GM19351 (cell line): ENCODE data around the gene ANKRD2.

ENCODE experiments used
- ATAC-seq: cut with Tn5 transposase; IDR thresholded peaks from one replicate; pipeline ENCODE4 v1.9.1; 2021; ENCODE audit warnings: mild to moderate bottlenecking, moderate library complexity; ENCODE audit not compliant: unreplicated experiment

The ANKRD2 gene

DNA sequence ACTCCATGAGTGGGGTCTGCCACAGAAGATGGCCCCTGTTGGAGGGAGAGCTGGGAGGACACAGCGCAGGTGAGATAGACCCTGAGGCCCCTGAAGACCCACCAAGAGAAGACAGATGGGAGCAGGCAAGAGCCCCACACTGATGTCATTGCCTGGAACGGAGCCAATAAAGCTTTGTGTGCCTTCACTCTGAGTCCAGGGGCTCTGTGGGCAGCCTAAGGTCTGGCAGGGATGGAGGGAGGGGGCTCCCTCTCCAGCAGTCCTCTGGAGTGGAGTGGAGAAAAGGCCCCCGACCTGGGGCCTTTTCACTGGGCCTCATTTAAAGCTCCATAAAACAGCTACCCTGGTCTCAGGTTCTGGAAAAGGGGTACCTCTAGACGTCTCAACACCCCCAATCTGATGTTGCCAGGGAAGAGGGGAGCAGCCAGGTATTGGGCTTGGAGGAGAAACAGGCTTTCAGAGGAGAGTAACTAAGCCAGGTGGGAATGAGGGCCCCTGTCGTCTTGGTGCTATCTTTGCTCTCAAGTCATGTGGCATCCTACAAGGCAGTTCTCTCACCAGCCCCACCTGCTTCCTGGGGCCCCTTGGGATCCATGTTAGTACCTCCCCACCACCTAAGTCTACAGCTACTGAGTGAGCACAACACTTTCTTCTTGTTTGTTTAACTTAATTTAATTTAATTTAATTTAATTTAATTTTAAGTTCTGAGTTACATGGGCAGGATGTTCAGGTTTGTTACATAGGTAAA, 18.3 kb downstream of the ANKRD2 start:
- no peak for ATAC-seq

DNA sequence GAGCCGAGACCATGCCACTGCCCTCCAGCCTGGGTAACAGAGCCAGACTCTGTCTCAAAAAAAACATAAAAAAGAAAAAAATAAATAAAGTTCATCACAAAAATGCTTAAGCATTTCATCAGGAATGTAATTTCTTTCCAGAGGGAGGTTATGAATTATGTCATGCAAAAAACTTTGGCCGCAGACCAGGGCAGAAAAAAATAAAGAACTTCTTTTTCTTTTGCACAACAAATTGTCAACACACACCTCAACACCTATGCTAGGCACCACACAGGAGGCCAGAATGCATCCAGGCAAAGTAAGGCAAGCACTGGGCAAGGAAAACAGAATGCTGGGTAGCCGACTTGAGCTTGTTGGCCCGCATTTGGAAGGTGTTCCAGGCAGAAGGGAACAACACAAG, 20.8 kb downstream of the ANKRD2 start:
- ATAC-seq: no peak

DNA sequence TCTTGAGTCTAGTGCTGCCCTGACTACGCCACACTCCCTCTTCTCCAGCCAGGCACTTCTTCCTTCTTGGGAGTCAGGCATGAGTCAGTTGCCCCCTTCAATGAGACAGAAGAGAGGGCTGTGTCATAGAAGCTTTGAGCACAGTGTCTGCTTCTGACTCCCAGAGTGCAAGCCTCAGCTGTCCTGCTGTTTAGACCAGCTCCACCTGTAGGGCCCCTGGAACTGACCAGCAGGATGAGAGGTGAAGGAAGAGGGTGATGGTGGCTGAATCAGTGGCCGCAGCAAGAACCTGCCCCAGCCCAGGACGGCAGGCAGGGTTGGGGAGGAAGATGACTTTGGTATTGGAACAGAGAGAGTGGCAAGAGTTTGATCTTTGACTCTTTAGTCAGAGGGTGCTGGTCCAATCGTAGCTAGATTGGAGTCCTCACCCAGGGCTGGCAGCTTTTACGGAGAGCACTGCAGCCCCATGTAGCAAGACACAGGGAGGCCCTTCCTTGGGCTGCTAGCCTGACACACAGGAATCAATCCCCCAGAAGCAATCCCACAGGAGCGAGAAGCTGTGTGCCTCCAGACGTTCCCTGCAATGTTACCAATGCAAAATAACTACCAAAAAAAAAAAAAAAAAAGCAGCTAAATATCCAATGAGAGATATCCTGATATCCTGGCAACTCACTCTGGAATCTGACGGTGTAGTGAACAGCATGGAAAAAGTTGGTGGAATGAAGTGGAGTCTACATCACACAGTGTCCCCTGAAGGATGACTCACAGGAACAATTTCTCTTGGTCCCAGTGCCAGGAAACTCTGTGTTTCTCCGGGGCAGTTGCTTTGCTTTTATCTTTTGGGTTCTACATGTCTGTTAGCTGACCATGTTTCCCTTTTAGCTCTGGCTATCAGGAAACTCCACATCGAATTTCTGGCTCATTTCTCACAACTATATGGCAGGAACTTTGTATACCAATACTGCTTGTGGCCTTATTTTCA, 23.8 kb downstream of the ANKRD2 start:
- ATAC-seq: no peak

DNA sequence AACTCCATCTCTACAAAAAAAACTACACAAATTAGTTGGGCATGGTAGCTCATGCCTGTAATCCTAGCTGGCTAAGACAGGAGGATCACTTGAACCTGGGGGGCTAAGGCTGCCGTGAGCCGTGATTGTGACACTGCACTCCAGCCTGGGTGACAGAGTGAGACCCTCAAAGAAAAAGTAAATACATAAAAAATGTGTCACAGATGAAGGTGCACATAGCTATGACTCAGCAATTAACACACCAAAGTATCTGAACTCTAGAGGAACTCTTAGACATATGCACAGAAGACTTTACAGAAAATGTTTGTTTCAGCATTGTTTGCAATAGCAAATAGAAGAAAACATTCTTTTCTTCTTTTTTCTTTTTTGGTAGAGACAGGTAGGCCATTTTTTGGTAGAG, 25.2 kb downstream of the ANKRD2 start:
- ATAC-seq: no peak

DNA sequence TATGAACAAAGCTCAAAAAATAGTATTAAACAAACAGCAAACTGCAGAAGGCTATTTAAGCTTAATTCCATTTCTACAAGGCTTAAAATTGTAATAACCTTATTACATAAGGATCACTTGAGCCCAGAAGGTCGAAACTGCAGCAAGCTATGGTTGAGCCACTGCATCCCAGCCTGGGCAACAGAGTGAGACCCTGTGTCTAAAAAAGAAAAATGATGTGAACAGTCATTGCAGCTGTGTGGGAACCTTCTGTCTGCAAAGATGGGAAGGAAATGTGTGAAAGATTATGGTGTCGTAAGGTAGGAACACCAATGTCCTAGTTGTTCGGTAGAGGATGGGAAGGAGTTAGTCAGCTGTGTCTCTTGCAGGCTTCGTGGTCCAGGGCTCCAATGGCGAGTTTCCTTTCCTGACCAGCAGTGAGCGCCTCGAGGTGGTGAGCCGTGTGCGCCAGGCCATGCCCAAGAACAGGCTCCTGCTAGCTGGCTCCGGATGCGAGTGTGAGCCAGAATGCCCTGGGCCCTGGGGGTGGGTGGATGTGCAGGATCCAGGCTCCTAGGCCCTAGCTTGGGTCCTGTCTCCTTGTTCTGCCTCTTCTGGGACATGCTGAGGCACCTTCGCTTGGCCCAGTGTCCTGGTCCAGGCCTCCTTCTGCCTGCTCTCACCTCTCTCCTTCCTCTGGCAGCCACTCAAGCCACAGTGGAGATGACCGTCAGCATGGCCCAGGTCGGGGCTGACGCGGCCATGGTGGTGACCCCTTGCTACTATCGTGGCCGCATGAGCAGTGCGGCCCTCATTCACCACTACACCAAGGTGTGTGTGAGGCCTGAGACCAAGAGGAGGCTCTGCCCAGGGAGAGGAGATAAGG, 26.1 kb downstream of the ANKRD2 start:
- no peak for ATAC-seq

DNA sequence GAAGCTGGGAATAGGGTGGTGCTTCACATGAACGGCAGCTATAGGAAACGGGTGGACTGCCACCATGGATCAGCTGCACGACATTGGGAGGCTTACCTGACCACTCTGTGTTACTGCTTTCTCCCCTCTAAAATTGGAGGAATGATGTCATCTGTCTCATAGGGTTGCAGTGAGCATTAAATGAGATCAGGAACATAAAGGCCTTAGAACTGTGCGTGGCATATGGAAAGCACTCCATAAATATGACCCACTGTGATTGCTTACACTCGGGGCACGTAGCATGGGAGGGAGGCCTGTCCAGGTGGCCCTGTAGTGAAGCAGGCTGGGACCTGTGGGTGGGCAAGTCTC, 26.7 kb downstream of the ANKRD2 start:
- no peak for ATAC-seq

DNA sequence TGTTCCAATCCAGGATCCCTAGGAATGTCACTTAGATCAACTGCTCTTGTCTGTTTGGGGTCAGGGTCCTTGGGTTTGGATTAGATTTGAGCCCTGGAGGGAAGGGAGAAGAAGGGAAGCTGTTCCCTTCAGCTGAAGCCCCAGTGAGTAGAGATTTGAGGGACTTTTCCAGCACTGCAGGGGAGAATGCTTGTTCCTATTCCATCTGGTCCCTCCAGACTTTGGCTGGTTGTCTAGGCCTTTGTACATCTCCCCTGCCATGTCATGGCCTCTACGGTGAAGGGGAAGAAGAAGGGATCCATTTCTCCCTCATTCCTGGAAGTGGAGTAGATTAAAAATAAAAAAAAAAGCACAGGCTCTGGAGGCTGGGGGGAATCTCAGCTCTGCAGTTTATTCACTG, 28.0 kb downstream of the ANKRD2 start:
- ATAC-seq: no peak

DNA sequence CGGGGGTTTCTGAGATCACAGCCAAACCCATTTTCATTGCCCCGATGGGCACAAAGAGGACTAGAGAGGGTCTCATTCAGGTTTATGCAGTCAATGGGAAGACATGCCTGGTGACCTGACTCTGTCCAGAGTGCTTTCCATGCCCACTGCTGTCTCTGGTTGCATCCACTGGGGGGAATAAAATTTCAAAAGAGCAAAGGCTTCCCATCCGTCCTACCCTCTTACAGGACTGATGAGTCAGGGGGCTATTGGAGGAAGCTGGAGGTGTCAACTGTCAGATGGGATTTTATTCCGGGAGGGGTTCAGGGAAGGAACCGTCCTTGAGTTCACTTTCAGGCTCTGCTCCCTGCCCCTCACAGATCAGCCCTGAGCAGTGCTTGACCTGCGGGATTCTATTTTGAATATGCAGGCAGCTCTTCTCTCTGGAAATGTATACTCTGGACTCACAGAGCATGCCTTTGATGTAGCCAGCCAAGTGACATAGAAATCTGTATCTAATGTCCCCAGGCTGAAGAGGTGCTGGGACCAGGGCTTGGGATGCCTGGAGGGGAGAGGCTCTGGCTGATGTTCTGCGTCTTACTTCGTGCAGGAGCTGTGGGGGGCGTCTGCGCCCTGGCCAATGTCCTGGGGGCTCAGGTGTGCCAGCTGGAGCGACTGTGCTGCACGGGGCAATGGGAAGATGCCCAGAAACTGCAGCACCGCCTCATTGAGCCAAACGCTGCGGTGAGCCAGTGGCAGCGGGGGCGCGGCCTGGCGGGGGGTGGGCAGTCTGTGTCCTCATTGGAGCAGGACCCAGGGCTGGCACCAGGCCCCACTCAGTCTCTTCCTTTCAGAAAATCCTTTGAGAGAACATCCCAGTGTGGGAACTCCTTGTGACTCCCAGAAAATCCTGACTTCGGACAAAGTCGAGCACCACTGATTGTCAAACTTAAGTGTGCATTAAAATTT, 29.0 kb downstream of the ANKRD2 start:
- no peak for ATAC-seq

DNA sequence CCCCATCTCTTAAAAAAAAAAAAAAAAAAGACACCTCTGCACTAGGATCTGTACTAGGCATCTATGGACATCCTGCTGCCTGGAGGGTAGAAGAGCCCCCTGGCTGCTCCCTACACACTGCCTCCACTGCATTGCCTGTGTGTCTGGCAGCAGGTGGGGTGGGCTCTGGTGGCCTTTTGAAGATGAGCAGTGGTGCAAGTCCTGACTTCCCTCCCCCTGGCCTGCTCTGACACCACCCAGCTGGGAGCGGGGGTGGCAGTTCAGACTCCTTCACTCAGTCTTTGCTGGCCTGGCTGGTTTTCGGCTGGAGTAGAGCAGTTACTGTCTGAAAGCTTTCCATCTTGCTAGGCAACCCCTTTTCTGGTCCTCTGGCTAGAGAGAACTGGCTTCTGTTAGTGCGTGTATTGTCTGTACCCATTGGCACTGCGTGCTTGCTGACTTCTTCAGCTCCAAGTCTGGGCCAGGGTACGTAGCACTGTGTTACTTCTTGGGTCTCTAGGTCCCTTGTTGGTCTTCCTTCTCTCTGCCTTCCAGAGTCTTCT, 34.6 kb downstream of the ANKRD2 start:
- ATAC-seq: no peak

DNA sequence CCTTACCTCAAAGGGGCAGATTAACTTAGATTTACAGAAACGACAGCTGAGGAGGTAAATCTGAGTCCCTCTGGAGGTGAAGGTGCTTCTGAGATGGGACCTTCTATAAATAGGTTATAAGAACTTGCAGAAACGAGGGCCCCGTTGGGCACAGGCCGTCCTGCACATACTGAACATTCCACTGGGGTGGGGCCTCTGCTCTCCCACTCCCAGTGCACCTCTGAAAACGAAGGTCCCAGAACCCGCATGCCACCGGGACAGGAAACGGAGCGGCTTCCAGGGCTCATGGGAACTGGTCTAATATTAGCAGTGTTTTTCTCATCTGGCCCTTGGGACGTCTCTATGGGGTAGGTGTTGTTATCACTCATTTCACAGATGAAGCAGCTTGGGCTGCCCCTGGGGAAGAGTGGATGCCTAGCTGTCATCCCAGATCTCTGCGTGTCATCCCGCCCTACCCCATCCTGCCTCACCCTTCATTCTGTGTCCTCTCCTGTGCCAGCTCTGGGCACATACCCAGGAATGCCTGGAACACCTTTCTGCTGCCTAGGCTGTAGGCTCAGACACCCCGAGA, 36.5 kb downstream of the ANKRD2 start:
- no peak for ATAC-seq

DNA sequence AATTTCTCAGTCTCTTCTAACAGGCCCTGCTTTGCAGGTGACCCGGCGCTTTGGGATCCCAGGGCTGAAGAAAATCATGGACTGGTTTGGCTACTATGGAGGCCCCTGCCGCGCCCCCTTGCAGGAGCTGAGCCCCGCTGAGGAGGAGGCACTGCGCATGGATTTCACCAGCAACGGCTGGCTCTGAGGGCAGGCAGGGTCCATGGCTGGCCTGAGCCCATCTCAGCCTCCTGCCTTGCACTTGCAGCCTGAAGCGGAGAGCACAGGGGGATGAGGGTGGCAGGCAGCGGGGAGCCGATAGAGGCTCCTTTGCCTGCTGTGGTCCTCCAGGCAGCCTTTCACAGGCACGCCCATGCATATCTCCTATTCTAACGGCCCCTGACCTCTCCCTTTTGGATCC, 38.9 kb downstream of the ANKRD2 start:
- no peak for ATAC-seq

DNA sequence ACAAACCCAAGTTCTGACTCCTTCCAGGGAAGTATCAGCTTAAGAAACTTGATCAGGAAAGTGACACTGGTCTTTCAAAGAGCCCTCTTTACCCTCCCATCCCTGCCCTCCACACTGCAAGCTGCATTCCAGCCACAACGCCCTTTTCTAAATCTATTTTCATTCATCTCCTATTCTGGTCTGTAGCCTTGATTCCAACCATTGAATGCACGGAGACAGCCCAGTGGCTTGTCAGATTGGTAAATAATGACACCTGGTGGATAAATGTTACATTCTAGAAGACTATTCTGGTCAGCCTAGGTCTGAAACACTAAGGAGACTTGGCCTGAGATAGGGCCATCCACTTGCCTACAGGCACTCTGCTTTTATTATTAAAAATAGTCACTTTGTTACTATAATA, 39.8 kb downstream of the ANKRD2 start:
- no peak for ATAC-seq

DNA sequence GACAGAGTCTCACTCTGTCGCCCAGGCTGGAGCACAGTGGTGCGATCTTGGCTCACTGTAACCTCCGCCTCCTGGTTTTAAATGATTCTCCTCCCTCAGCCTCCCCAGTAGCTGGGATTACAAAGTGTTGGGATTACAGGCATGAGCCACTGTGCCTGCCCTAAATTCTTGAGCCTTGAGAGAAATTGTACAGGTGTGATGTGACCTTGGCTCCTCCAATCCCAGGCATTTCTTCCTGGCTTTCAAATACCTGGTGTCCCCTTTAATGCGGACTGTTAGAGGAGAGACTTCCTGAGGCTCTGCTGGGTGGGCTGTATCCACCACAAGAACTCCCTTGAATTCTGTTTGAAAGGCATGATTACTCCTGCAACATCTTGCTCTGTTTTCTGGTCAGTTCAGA, 45.7 kb downstream of the ANKRD2 start:
- ATAC-seq: no peak

DNA sequence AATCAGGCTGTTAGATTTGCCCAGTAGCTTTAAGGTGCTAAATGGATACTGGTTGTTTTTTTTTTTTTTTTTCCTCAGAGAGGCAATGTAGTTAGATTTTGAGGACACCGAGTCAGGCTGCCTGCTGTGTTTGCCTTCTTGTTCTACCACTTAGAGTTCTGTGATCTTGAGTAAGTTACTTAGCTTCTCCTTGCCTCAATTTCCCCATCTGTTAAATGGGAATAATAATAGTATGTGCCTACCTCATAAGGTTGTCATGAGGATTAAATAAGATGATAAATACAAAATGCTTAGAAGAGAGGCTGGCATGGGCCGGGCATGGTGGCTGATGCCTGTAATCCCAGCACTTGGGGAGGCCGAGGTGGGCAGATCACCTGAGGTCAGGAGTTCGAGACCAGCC, 46.2 kb downstream of the ANKRD2 start:
- no peak for ATAC-seq

DNA sequence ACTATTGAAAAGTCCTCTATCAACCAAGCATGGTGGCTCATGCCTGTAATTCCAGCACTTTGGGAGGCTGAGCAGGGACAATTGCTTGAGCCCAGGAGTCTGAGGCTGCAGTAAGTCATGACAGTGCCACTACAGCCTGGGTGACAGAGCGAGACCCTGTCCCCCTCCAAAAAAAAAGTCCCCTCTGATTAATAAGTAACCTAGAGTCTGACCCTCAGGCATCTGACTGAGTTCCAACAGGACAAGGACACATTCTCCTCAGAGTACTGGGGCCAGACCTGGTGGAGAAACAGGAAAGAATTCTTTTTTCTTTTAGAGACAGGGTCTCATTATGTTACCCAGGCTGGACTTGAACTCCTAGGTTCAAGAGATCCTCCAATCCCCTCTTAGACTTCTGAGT, 50.7 kb downstream of the ANKRD2 start:
- no peak for ATAC-seq

DNA sequence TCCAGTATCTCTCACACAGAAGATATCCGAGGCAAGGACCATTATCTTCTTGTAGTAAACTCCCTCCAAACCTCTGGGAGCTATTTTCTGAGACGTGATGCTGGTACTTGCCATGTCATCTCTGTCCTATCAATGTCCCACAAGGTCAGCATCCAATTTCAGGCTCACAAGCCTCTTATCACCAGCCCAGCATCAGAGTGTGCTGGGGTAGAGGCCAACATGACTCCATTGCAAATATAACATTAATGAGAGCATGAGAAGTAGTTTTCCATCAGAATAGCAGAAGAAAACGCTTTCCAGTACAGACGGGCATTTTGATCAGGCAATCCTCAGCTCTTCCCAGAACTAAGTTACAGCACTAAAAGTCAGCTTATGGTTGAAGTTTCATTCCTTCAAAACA, 55.2 kb downstream of the ANKRD2 start:
- ATAC-seq: no peak

DNA sequence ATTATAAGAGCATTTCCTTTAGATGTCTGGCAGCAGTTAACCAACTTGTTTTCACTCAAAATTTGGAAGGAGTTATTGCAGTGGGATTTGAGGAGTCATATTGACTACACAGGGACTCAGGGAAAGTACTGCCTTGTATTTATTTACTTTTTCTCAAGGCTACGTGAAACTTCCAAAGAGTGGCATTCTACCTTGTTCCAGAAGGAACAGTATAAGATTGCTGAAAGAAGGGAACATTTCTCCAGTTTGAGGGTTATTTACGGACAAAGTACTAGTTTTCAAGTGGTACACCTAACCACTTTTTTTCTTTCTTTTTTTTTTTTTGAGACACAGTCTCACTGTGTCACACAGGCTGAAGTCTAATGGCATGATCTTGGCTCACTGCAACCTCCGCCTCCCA, 55.6 kb downstream of the ANKRD2 start:
- no peak for ATAC-seq

DNA sequence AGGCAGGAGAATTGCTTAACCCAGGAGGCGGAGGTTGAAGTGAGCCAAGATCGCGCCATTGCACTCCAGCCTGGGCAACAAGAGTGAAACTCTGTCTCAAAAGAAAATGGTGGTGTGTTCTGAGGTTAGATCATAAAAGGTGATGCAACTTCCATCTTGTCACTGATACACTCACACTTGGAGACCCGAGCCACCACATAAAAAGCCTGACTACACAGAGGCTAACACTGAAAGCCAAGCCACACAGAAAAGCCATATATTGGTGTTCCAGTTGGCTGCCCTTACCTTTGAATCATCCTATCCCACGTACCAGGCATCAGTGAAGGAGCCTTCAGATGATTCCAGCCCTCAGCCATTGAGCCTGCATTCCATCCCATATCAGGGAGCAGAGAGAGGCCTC, 56.7 kb downstream of the ANKRD2 start:
- ATAC-seq: no peak

DNA sequence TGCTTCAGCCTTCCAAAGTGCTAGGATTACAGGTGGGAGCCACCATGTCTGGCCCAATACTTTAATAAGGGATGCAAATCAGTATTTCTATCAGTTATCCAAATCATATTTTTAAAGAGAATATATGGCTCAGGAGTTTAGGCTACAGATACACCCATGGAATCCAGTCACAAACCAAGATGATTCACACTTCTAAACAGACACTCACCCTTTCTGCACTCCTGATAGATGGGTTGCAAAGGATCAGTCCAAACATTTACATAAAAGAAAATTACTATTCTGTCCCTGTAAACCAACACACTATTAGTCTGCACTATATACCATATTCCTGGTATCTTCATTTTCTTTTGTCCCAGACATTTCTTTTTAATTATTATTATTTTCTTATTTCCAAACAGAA, 58.5 kb downstream of the ANKRD2 start:
- ATAC-seq: no peak
